GM19467 (cell line): ENCODE data around the gene TATDN3.
"Not testable (repeated sequence)": the region's sequence is repeated elsewhere in the genome, so short reads cannot be mapped to it uniquely, and the experiment has no call there.

Experiments
- ATAC-seq: cut with Tn5 transposase; IDR thresholded peaks from one replicate; pipeline ENCODE4 v1.9.1; 2021; ENCODE audit warnings: mild to moderate bottlenecking, moderate library complexity; ENCODE audit not compliant: unreplicated experiment

TATDN3 gene

GRCh38 chr1:212827171-212827776 is 35.6 kb downstream of the TATDN3 start:
- no peak for ATAC-seq

GRCh38 chr1:212827831-212828278 is 36.2 kb downstream of the TATDN3 start:
- no peak for ATAC-seq

- no peak for ATAC-seq
Measured at GRCh38 chr1:212828395-212828794, 36.7 kb downstream of the TATDN3 start.

- peak; percentile 91 for ATAC-seq
Measured at GRCh38 chr1:212833211-212834207, 41.8 kb downstream of the TATDN3 start.

- no peak for ATAC-seq
Measured at GRCh38 chr1:212838145-212838544, 46.5 kb downstream of the TATDN3 start.

- ATAC-seq = not testable (repeated sequence)
Measured at GRCh38 chr1:212844521-212844920, 52.8 kb downstream of the TATDN3 start.

- ATAC-seq = no peak
Measured at GRCh38 chr1:212847549-212847948, 55.9 kb downstream of the TATDN3 start, which contains the start of gene SPATA45. TSS of gene SPATA45 (minus strand) at chr1:212847649. CDS start at chr1:212836149, 11,500 bp downstream.

- no peak for ATAC-seq
Measured at GRCh38 chr1:212852105-212852688, 60.5 kb downstream of the TATDN3 start.

- no peak for ATAC-seq
Measured at GRCh38 chr1:212853658-212854057, 62.0 kb downstream of the TATDN3 start.

GRCh38 chr1:212856755-212857154 is 65.1 kb downstream of the TATDN3 start:
- no peak for ATAC-seq

- ATAC-seq = peak; percentile 97
Measured at GRCh38 chr1:212857992-212858460, 66.3 kb downstream of the TATDN3 start, which contains the start of gene FLVCR1. TSS of gene FLVCR1 (plus strand) at chr1:212858275. CDS start at chr1:212858453, 178 bp downstream.

- ATAC-seq = peak; percentile 14
Measured at GRCh38 chr1:212858461-212859265, 67.0 kb downstream of the TATDN3 start.

GRCh38 chr1:212860713-212861581 is 69.3 kb downstream of the TATDN3 start:
- no peak for ATAC-seq

- no peak for ATAC-seq
Measured at GRCh38 chr1:212862111-212862690, 70.5 kb downstream of the TATDN3 start.

GRCh38 chr1:212863345-212863744 is 71.7 kb downstream of the TATDN3 start:
- ATAC-seq = not testable (repeated sequence)

GRCh38 chr1:212864201-212864600 is 72.5 kb downstream of the TATDN3 start:
- ATAC-seq = no peak
